Tibial nerve (tissue), 4 donors: Measurements from ENCODE around the gene HS1BP3.

ENCODE experiments used
- CTCF ChIP-seq, 5 experiments: fragments of 200-600 bp in 3 of 5; fragments of 450-650 bp in 2 of 5; sonication (generic) in 3 of 5; IDR thresholded peaks; one replicate each; pipeline ENCODE4 v1.5.1; 2016 to 2019; ENCODE audit warnings: antibody characterized with exemption in 5 of 5, mild to moderate bottlenecking in 3 of 5, moderate library complexity in 2 of 5
- EP300 ChIP-seq, 2 donors: sonication (generic); formaldehyde crosslinking; IDR thresholded peaks; one replicate each; pipeline ENCODE4 v1.6.1; 2017; ENCODE audit warnings: antibody characterized with exemption in 2 of 2, mild to moderate bottlenecking in 1 of 2

GRCh38 chr2:20603791-20604190, 47.1 kb downstream of the HS1BP3 start:
- no peak for TF ChIP-seq CTCF (IDR thresholded peaks at IDR 0.05)
- no peak for TF ChIP-seq EP300 (IDR thresholded peaks at IDR 0.05)
